KG1 (cell line): ENCODE results near the gene NEURL4.

Experiments
- DNase-seq: peaks from one replicate; lab custom pipeline; 2025; lab: John Stamatoyannopoulos, UW

NEURL4 gene

GRCh38 chr17:7323731-7324437 lies 5.3 kb downstream of the NEURL4 start:
- no peak for DNase-seq

GRCh38 chr17:7322520-7323194 lies 6.5 kb downstream of the NEURL4 start:
- DNase-seq: no peak

GRCh38 chr17:7321466-7321865 lies 7.7 kb downstream of the NEURL4 start:
- DNase-seq: no peak

- DNase-seq: no peak
Measured at GRCh38 chr17:7318121-7318860, 10.8 kb downstream of the NEURL4 start.

- DNase-seq: no peak
Measured at GRCh38 chr17:7317161-7317803, 11.9 kb downstream of the NEURL4 start.

GRCh38 chr17:7315570-7316235 lies 13.4 kb downstream of the NEURL4 start:
- no peak for DNase-seq

- peak; percentile 37 for DNase-seq
Measured at GRCh38 chr17:7314719-7315569, 14.2 kb downstream of the NEURL4 start, which contains the start of gene GPS2. TSS of gene GPS2 (minus strand) at chr17:7315360. CDS start at chr17:7315052, 308 bp downstream.

GRCh38 chr17:7313890-7314718 lies 15.0 kb downstream of the NEURL4 start:
- DNase-seq: no peak

- DNase-seq: no peak
Measured at GRCh38 chr17:7313088-7313889, 15.8 kb downstream of the NEURL4 start.

- DNase-seq: no peak
Measured at GRCh38 chr17:7312432-7313087, 16.6 kb downstream of the NEURL4 start.

- DNase-seq: no peak
Measured at GRCh38 chr17:7311110-7311705, 17.9 kb downstream of the NEURL4 start.

- no peak for DNase-seq
Measured at GRCh38 chr17:7309628-7310027, 19.5 kb downstream of the NEURL4 start.

GRCh38 chr17:7308625-7309433 lies 20.3 kb downstream of the NEURL4 start:
- DNase-seq: no peak

GRCh38 chr17:7307686-7308624 lies 21.2 kb downstream of the NEURL4 start:
- no peak for DNase-seq

GRCh38 chr17:7306911-7307685 lies 22.0 kb downstream of the NEURL4 start, which contains the start of gene EIF5A:
TSS of gene EIF5A (plus strand) at chr17:7307628. CDS start at chr17:7309636, 2,008 bp downstream.
- peak; percentile 90 for DNase-seq
